DLD1 (cell line): ENCODE measurements around the gene POLA2.

ENCODE experiments used
- in situ Hi-C: cut with HindIII; loops from 2 replicates; pipeline ENCODE4 v1.10.0; 2017; ENCODE audit warnings: low sequenced_read_pairs

Gene POLA2

DNA sequence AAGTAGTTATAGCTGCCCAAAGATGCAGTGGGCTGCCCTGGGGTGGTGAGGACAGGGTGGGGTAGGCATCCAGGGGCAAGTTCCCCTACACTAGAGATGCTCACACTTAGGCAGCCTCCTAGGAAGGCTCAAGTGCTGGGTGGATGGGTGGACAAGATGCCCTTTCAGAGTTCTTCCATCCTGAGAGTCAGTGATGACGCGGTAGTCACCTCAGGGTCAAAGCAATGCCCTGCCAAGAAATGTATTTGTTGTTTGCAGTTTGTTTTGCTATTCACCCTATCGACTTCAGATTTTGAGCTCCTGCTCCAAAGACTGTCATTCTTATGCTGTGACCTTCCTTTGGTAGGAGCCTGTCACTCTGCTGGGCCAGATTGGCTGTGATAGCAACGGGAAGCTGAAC, 18.9 kb downstream of the POLA2 start:
- in situ Hi-C loops = no loop called here

DNA sequence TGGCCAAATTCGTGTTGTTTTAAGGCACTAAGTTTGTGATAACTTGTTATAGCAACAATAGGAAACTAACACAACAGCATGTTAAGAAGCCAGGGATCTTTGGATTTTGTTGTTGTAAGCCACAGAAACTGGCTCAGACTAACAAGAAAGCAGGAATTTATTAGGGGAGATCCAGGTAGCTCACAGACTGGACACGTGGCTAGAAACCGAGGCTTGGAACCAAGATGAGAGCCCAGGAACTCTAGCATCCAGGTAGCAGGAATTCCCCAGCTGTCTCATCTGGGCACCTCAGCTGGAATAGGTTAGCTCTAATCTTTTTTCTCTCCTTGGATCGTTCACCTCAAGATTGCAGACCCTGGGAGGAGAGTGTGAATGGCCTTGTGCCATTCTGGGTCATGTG, 24.9 kb downstream of the POLA2 start:
- in situ Hi-C loops = no loop called here

DNA sequence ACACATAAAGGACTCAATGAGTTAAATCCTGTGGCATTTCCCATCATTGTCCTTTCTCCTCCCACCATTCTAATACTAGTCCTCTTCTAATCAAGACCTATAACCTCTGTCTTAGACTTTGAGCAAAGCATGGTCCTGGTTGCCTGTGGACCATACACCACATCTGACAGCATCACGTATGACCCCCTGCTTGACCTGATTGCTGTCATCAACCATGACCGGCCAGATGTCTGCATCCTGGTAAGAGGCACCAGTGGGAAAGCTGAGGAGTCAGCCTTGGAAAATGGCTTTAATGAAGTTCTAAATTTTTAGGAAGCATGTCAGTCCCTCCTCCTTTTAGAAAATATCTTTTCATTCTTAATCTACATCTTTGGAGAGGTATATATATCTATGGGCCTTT, 25.8 kb downstream of the POLA2 start:
- in situ Hi-C loops = no loop called here

DNA sequence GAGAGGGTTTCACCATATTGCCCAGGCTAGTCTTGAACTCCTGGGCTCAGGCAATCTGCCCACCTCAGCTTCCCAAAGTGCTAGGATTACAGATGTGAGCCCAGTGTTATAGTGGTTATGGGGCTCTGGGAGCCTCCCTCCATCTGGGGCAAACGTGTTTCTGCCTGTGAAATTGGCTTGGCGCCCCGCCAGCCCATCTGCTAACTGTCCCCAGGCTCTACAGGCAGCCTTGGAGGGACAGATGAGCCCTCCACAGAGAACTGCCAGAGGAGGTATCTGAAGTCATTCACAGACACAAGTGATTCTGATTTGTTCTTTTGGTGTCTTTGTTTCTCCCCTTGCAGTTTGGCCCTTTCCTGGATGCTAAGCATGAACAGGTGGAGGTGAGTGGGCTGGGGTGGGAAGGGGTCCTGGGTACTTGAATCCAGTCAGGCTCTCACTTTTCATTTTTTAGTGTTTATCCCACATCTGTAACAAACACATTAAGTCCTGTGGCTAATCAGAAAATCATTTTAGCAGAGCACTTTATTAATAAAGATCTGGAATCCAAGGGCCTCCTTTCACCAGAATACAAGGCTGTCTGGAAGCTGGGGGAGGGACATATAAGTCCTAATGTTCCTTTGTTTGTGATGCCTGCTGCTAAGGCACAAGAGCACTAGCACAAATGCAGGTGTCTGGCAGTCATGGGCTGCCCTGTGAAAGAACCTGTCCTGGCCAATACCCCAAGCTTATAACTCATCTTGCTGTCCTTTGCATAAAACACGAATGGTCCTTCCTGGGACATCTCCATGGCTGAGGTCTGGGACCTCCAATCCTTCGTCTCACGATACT, 27.2 kb downstream of the POLA2 start:
- in situ Hi-C loops = no loop called here

DNA sequence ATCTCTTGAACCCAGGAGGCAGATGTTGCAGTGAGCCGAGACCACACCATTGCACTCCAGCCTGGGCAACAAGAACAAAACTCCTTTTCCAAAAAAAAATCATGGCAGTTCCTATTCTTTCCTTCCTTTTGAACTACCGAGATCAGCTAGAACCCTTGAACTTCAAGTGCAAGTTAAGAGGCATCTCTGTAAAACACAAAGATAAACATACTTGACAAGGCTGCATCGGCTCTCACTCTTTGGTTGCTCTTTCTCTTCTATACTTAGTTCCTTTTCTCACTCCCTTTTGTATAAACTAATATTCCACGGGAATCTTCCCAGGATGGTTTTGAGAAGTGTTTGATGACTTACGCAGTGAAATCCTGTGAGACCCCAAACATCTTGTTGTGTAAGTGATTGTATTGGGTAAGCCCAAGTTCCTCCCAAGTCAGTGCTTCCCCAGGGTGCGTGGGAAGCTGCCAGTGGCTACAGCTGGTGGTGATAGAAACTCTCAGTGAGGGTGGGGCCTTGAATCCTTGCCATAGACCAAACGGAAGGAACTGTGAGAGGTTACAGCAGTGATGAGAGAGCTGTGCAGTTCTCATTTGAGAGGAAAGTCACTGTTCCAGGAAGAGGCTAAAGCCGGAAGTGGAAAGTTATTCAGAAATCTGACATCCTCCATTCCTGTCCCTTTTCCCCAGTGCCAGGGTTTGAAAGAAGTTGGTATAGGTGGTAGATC, 28.8 kb downstream of the POLA2 start:
- in situ Hi-C loops = no loop called here

DNA sequence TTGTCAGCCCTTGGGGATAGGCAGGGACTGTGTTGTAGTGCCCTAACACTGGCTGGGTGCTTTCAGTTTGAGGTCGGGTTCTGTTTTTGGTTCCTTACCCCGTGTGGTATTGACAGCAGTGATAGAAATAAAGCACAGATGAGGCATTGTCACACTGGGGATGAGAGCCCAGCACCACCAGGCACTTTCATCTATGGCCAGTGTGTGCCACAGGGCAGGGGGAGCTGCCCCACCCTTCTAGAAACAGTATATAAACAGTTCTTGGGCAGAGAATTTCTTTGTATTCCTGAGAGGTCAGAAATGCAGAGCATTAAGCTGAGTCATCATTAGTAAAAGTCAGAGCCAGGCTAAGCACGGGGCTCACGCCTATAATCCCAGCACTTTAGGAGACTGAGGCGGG, 29.9 kb downstream of the POLA2 start:
- in situ Hi-C loops = no loop called here

DNA sequence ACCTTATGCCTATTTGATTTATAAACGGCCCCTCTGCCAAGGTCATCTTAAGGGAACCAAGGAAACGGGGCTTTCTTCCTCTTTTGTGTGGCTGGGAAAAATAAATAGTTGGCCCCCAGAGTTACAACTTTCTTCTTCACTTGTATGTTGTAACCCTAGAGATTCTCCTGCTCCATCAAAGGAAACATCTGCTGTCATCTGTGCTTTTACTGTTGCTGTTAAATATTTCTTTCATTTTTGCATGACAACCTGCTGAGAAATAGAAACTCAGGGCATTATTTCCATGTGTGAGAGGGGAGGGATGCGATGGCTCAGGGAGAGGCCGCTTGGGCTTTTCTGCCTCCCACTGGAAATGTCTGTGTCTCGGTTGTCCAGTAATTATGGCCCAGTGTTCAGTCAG, 31.1 kb downstream of the POLA2 start:
- in situ Hi-C loops = no loop called here

DNA sequence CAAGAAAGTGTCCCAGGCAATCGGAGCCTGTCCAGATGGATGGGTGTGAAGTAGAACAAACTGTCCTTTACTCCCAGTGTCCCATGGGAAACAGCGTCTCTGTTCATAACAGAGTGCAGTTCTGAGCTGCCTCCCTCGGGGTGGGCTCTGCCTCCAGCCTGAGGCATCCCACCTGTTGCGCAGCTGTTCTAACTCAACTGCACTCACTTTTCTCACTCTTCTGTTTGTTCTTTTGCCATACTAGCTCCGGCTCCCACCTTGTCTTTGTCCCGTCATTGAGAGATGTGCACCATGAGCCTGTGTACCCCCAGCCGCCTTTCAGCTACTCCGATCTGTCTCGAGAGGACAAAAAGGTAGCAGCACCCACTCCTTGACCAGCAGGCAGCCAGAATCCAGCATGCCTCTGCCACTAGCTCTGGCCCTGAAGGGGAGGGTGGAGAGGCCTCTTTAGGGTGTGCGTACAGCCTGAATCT, 32.2 kb downstream of the POLA2 start:
- in situ Hi-C loops = no loop called here

DNA sequence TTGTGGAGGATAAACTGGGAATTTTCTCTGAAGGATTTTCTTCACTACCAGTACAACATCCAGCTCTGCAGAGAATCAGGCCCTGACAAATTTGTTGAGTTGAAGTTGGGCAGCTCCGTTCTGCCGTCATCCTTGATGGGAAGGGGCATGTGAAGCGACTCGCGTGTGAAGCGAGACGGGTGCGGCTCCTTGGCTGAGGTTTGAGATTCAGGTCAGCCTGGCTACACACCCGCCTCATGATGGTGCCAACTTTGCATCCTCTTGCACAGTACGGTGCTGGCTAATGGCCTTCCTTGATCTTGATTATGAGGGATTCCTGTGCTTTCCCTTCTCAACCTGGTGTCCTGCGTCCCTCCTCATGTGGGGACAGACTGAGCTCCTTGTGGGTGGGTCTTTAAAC, 33.2 kb downstream of the POLA2 start:
- in situ Hi-C loops = no loop called here

DNA sequence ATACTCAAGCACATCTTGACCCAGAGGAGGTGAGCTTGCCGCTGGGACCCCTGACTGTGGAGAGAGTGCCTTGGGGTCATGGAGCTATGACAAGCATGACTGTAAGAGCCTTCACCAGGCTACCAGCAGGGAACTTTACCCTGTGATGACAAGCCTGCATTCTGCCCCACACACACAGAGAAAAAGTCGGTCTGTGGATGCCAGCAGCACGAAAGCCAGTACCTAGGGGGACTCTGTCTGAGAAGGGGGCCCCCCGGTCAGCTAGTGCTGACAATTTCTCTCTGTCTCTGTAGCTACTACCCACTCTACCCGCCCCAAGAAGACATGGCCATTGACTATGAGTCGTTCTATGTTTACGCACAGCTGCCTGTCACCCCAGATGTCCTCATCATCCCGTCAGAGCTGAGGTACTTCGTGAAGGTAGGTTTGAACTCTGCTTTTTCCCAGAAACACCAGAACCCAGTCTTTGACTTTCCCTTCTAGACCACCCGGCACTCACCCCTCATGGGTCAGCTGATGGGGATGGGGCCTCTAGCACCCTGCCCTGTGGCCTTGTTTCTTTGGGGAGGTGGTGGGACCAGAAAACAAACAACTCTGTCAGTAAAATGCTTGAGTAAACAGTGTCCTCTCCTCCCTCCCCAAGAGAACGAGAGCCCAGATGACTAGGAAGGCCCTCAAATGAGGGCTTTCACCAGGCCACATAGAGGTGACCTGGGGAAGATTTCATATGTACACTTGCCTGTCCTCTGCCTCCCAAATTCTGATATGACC, 34.0 kb downstream of the POLA2 start:
- in situ Hi-C loops = no loop called here

DNA sequence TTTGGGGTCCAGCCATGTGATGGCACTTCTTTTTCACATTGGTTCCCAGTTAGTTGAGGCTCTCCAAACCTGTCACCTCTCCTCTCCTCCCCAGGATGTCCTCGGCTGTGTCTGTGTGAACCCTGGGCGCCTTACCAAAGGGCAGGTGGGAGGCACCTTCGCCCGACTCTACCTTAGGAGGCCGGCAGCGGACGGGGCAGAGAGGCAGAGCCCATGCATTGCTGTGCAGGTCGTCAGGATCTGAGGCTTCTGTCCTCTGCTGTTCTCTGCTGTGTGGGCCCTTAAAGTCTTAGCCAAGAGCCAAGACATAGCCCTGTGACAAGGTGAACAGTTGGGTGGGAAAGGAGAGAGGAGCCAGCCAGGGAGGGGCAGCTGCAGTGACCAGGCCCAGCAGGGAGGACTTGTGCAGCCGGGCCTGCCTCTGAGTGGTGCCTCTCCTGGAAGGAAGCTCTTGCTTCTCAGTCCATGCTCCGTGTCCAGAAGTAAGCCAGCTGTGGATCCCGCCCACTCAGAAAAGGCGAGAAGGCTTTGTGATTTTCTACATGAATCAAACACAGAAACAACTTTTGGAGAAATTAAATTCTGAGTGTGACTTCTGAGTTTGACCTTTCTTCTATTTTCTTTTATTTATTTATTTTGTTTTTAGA, 35.4 kb downstream of the POLA2 start:
- in situ Hi-C loops = no loop called here

DNA sequence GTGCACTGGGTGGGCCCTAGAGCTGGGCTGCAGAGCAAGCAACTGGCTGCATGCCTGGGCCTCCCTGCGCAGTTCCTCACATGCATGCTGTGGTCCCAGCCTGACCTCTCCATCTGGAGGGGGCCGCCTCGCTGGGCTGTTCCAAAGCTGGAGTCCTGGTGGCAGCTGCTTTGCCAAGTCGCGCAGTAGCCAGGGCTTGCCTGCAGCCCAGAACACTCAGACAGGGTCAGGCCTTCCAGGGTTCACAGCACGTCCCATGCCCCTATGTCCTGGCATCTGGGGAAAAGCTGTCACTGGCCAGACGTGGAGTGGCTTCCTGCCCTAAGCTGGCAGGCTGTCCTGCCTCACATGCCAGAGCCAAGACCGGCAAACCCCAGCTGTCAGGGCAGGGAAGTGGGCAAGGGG, 36.4 kb downstream of the POLA2 start:
- in situ Hi-C loops = no loop called here

DNA sequence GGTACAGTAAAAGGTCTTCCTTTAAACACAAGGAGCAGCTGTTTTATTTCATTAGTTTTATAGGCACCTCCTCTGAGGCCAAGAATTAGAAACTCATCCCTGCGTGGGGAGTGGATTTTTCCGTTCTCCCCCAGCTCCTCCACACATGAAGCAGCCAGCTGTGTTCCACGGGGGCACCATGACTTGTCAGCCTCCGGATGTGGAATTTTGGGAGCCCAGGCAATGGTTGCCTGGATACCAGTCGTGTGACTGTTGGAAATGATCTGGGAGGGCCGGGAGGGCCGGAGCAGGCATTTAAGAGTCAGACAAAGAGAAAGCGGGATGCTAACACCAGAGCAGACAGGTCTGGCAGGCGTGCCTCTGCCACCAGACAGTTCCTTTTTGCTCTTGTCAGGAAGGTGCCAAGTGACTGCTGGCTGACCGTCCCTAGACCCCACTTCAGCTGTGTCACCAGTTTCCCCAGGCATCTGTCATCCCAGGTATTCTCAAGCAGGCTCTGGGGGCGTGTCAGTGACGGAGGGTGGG, 37.0 kb downstream of the POLA2 start:
- in situ Hi-C loops = no loop called here

DNA sequence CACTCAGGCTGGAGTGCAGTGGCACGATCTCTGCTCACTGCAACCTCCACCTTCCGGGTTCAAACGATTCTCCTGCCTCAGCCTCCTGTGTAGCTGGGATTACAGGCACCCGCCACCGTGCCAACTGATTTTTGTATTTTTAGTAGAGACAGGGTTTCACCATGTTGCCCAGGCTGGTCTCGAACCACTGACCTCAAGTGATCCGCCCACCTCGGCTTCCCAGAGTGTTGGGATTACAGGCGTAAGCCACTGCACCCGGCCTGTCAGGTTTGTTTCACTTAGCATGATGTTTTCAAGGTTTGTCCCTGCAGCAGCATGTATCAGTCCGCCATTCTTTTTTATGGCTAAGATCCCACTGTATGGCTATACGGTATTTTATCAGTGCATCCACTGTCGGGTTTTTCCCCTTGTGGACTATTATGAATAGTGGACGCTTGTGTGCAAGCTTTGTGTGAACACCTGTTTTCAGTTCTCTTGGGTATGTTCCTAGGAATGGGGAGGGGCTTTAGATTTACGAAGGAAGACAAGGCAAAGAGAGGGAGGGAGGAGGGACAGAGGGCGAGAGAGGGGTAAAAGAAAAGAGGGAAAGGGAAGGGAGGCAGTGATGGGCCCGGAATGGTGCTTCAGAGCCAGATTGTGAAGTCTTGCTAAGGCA, 39.0 kb downstream of the POLA2 start:
- in situ Hi-C loops = no loop called here

DNA sequence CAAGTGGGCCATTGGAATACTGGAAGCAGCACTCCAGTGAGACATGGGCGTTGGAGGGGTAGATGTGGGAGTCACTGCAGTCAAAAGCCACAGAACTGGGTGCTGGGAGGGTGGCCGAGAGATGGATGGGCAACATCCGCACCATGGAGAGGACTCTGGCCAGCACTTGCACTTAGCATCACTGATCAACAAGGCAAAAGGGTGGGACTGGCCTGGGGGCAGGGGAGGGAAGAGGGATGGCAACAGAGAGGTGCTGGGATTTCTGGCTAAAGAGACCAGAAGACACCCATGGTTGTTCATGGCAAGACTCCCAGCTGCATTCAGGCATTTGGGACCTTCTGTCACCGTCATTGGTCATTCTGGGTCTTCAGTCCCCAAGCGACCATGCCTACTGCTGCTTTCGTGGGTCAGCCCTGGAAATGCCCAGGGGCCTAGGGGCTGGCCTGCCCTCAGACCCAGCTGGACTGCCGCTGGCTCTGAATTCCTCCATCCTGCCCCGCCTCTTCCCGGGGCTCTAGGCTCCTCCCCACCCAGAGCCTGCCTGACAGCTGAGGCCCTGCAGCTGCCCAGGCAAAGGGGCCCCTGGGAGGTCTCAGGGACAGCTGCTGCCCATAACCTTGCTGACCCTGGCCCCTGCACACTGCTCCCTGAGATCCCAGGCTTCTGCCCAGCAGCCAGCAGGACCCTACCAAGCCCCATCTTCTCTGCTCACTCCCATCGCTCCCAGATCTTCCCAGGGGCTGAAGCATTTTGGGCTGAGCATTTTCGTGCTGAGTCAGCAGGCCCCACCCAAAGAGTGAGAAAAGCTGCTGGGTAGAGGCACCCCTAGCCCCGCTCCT, 39.9 kb downstream of the POLA2 start:
- in situ Hi-C loops = no loop called here

DNA sequence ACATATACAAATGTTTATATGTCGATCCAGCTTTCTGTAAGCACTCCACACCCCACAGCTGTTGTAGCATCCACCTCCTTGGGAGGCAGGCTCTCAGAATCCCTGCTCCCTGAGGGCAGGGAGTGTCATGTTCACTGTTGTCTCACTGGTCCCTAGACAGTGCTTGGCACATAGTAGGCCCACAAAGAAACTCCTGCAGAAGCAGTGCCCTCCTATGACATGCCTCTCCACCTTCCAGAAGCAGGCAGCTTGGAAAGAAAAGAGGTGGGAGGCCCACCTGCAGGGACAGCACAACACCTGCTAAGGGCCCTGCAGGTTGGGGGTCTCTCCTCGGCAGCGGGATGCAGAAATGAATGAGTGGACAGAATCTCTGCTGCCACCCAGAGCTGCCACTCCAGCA, 41.8 kb downstream of the POLA2 start:
- in situ Hi-C loops = no loop called here

DNA sequence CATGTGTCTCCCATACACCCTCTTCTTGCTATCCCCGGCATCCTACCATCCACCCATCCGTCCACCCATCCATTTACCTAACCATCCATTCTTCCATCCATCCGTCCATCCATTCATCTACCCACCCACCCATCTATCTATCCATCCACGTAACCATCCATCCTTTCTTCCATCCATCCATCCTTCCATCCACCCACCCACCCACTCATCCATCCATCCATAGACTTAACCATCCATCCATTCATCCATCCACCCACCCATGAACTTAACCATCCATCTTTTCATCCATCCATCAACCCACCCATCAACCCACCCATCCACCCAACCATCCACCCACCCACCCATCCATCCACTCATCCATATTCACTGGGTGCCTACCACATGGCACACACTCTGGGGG, 42.3 kb downstream of the POLA2 start:
- in situ Hi-C loops = no loop called here

DNA sequence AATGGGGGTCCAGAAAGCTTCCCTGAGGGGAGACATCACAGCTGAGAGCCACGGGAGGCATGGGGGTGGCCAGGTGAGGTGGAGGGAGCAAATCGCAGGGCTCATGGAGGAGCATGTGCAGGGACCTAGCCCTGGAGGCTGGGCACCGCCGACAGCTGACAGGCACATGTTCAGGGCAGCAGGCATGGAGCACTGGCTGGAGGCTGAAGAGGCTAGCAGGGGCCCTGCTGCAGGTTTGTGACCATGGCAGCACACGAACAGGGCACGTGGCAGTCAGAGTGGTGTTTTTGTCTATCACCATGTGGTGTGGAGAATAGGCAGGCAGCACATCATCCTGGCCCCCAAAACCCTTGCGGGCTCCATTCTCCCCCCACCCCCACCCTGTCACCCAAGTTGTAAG, 42.9 kb downstream of the POLA2 start:
- in situ Hi-C loops = no loop called here

DNA sequence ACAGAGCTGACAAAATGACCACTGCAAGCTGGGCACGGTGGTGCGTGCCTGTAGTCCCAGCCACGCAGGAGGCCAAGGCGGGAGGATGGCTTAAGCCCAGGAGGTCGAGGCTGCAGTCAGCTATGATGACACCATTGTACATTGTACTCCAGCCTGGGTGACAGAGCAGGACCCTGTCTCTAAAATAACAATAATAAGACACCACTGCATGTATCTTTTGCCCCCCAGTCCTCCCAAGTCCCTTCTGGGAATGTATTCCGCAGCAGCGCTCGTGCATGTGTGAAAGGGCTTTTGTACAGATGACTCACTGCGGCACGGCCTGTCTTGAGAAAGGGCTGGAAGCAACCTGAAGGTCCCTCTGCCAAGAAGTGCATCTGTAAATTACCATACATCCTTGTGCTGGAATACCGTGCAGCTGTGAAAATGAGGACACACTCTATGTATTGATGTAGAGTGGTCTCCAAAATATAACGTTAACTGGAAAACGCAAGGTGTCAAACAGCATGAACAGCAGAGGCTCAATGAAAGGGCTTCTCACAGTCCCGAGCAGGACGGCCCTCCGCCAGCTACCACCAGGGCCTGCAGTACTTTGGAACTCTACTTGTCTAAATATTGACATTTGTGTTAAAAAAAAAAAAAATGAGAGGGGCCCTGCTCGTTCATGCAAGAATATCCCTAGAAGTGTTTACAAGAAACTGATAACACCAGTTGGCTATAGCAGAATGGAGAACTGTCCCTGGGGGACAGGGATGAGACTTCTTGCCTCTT, 43.9 kb downstream of the POLA2 start:
- in situ Hi-C loops = no loop called here
